MM.1S (cell line): ENCODE measurements around the gene PLCG2.

Experiments
- DNase-seq: peaks from one replicate; pipeline ENCODE4 v3.0.0-alpha.2; 2015
- H2AFZ ChIP-seq: fragments of 300-600 bp; sonication (generic); 2 replicates; pipeline ENCODE4 v1.6.0; 2016; ENCODE audit warnings: antibody characterized with exemption, low read length
- H3F3A ChIP-seq: fragments of 300-600 bp; sonication (generic); 2 replicates; pipeline ENCODE4 v1.6.1; 2016; ENCODE audit warnings: mild to moderate bottlenecking, antibody characterized with exemption, low read length, moderate library complexity, mixed read lengths; ENCODE audit not compliant: insufficient read depth
- H3K27ac ChIP-seq: fragments of 300-600 bp; sonication (generic); 2 replicates; pipeline ENCODE4 v1.5.1; 2016; ENCODE audit warnings: mild to moderate bottlenecking, low read length
- H3K27me3 ChIP-seq: fragments of 300-600 bp; sonication (generic); replicated peaks from 2 replicates; pipeline ENCODE4 v1.6.0; 2016; ENCODE audit warnings: low read length; ENCODE audit not compliant: insufficient read depth
- H3K36me3 ChIP-seq: fragments of 300-600 bp; sonication (generic); replicated peaks from 2 replicates; pipeline ENCODE4 v1.6.1; 2016; ENCODE audit warnings: mild to moderate bottlenecking, low read length, mixed read lengths; ENCODE audit not compliant: insufficient read depth
- H3K4me1 ChIP-seq: fragments of 300-600 bp; sonication (generic); 2 replicates; pipeline ENCODE4 v1.6.1; 2016; ENCODE audit warnings: low read length, mixed read lengths
- H3K4me2 ChIP-seq: fragments of 300-600 bp; sonication (generic); 2 replicates; pipeline ENCODE4 v1.6.0; 2016; ENCODE audit warnings: low read depth, low read length
- H3K4me3 ChIP-seq: fragments of 300-600 bp; sonication (generic); 2 replicates; pipeline ENCODE4 v1.5.1; 2016; ENCODE audit warnings: low read length, mixed read lengths
- H3K79me2 ChIP-seq: fragments of 300-600 bp; sonication (generic); 2 replicates; pipeline ENCODE4 v1.6.1; 2016; ENCODE audit warnings: mixed run types, low read length, mixed read lengths
- H3K9ac ChIP-seq: fragments of 300-600 bp; sonication (generic); 2 replicates; pipeline ENCODE4 v1.6.1; 2016; ENCODE audit warnings: low read length, mixed read lengths
- H3K9me2 ChIP-seq: fragments of 300-600 bp; sonication (generic); replicated peaks from 2 replicates; pipeline ENCODE4 v1.6.1; 2016; ENCODE audit warnings: mild to moderate bottlenecking, low read length, mixed read lengths; ENCODE audit not compliant: insufficient read depth
- H3K9me3 ChIP-seq: fragments of 300-600 bp; sonication (generic); replicated peaks from 2 replicates; pipeline ENCODE4 v1.6.1; 2016; ENCODE audit warnings: mild to moderate bottlenecking, low read length, mixed read lengths; ENCODE audit not compliant: insufficient read depth
- H4K20me1 ChIP-seq: fragments of 300-600 bp; sonication (generic); 2 replicates; pipeline ENCODE4 v1.6.1; 2016; ENCODE audit warnings: mild to moderate bottlenecking, low read length, moderate library complexity, mixed read lengths; ENCODE audit not compliant: insufficient read depth
- CTCF ChIP-seq: fragments of 300-600 bp; sonication (generic); IDR thresholded peaks from 2 replicates; pipeline ENCODE4 v1.5.1; 2016; ENCODE audit warnings: antibody characterized with exemption, low read length, mixed read lengths
- EZH2 ChIP-seq: fragments of 300-600 bp; sonication (generic); optimal IDR thresholded peaks from 2 replicates; pipeline ENCODE3; 2017; ENCODE audit warnings: low read depth, mild to moderate bottlenecking, antibody characterized with exemption, low read length, mixed read lengths
- EZH2phosphoT487 ChIP-seq: fragments of 300-600 bp; sonication (generic); IDR thresholded peaks from 2 replicates; pipeline ENCODE4 v1.6.1; 2018; ENCODE audit warnings: antibody characterized with exemption, low read length

PLCG2 gene

GRCh38 chr16:81731649-81732048, 47.4 kb upstream of the PLCG2 start:
- H2AFZ ChIP-seq, result no peak overlapping the region
- H4K20me1 ChIP-seq, result no peaks in the 10 kb centered on the region
- H3F3A ChIP-seq, result no peaks in the 10 kb centered on the region
- TF ChIP-seq EZH2phosphoT487 (no peak), EZH2 (no peak), CTCF (no peak)
- H3K9ac ChIP-seq, result no peak overlapping the region
- H3K9me3 ChIP-seq, result no peaks in the 10 kb centered on the region
- no peaks in the 10 kb centered on the region for H3K36me3 ChIP-seq
- H3K4me1 ChIP-seq, result no peaks in the 10 kb centered on the region
- H3K79me2 ChIP-seq, result no peaks in the 10 kb centered on the region
- no peak for DNase-seq
- H3K4me2 ChIP-seq, result no peak overlapping the region
- H3K9me2 ChIP-seq, result no peaks in the 10 kb centered on the region
- H3K27me3 ChIP-seq, result no peaks in the 10 kb centered on the region
- no peak overlapping the region for H3K4me3 ChIP-seq
- no peak overlapping the region for H3K27ac ChIP-seq

- Histone ChIP-seq H4K20me1 (no peaks in the 10 kb centered on the region), H2AFZ (no peak overlapping the region), H3K4me3 (no peak overlapping the region), H3K9me3 (no peaks in the 10 kb centered on the region), H3K9me2 (no peaks in the 10 kb centered on the region), H3K79me2 (no peaks in the 10 kb centered on the region), H3K27me3 (no peaks in the 10 kb centered on the region), H3K9ac (no peak overlapping the region), H3K27ac (no peak overlapping the region), H3K4me2 (no peak overlapping the region), H3F3A (no peaks in the 10 kb centered on the region), H3K36me3 (no peaks in the 10 kb centered on the region), H3K4me1 (no peaks in the 10 kb centered on the region)
- no peak for DNase-seq
- TF ChIP-seq EZH2 (no peak), CTCF (no peak), EZH2phosphoT487 (no peak)
Measured at GRCh38 chr16:81732699-81733098, 46.4 kb upstream of the PLCG2 start.

GRCh38 chr16:81733295-81733694, 45.8 kb upstream of the PLCG2 start:
- Histone ChIP-seq H3K4me2 (no peak overlapping the region), H3K36me3 (no peaks in the 10 kb centered on the region), H3K9ac (no peak overlapping the region), H3F3A (no peaks in the 10 kb centered on the region), H3K27me3 (no peaks in the 10 kb centered on the region), H3K27ac (no peak overlapping the region), H4K20me1 (no peaks in the 10 kb centered on the region), H3K4me1 (no peaks in the 10 kb centered on the region), H3K9me2 (no peaks in the 10 kb centered on the region), H3K9me3 (no peaks in the 10 kb centered on the region), H2AFZ (no peak overlapping the region), H3K4me3 (no peak overlapping the region), H3K79me2 (no peaks in the 10 kb centered on the region)
- TF ChIP-seq EZH2 (no peak), CTCF (no peak), EZH2phosphoT487 (no peak)
- DNase-seq, result no peak
